B cell (primary cell): ENCODE measurements around the gene IL11.

Source experiments
- EZH2 ChIP-seq: IDR thresholded peaks from 2 replicates; pipeline ENCODE4 v1.6.1; 2012; ENCODE audit warnings: borderline replicate concordance, low read depth, mild to moderate bottlenecking, moderate library complexity, low read length; ENCODE audit not compliant: insufficient read depth, poor library complexity, severe bottlenecking
- TF ChIP-seq, protein P1 (sequence below): fragments of 200-600 bp; IDR thresholded peaks from one replicate; pipeline ENCODE4 v1.8.0; 2022; ENCODE audit warnings: antibody characterized with exemption, mild to moderate bottlenecking

DNA sequence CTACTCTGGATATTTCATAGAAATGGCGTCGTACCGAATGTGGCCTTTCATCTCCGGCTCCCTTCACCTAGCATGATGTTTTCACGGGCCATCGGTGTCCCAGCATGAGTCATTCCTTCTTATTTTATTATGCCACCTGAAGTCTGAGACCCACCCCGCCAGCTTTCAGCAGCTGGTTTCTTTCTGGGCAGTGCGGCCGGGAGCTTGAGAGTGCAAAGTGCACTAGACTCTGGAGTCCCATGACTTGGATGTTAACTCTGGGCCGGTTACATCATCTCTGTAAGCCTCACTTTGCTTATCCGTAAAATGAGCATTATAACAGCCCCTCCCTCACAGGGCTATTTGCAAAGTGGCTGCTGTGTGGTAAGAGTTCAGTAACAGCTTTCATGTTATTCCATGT lies 36.4 kb downstream of the IL11 start:
- TF ChIP-seq, protein P1, sequence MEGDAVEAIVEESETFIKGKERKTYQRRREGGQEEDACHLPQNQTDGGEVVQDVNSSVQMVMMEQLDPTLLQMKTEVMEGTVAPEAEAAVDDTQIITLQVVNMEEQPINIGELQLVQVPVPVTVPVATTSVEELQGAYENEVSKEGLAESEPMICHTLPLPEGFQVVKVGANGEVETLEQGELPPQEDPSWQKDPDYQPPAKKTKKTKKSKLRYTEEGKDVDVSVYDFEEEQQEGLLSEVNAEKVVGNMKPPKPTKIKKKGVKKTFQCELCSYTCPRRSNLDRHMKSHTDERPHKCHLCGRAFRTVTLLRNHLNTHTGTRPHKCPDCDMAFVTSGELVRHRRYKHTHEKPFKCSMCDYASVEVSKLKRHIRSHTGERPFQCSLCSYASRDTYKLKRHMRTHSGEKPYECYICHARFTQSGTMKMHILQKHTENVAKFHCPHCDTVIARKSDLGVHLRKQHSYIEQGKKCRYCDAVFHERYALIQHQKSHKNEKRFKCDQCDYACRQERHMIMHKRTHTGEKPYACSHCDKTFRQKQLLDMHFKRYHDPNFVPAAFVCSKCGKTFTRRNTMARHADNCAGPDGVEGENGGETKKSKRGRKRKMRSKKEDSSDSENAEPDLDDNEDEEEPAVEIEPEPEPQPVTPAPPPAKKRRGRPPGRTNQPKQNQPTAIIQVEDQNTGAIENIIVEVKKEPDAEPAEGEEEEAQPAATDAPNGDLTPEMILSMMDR: no peak
- no peak for TF ChIP-seq EZH2
